EH (cell line): ENCODE measurements around the gene CMKLR1.

Experiments
- DNase-seq: peaks from one replicate; pipeline ENCODE4 v3.0.0-alpha.2; 2015; ENCODE audit warnings: low read depth

Gene CMKLR1

GRCh38 chr12:108299980-108300696 lies 39.0 kb downstream of the CMKLR1 start:
- DNase-seq, result no peak

GRCh38 chr12:108299516-108299915 lies 39.6 kb downstream of the CMKLR1 start:
- DNase-seq, result no peak

GRCh38 chr12:108298761-108299275 lies 40.3 kb downstream of the CMKLR1 start:
- DNase-seq, result no peak

- no peak for DNase-seq
Measured at GRCh38 chr12:108297895-108298760, 41.0 kb downstream of the CMKLR1 start.

- DNase-seq, result no peak
Measured at GRCh38 chr12:108297424-108297823, 41.7 kb downstream of the CMKLR1 start.

GRCh38 chr12:108296945-108297344 lies 42.2 kb downstream of the CMKLR1 start:
- DNase-seq, result no peak

- no peak for DNase-seq
Measured at GRCh38 chr12:108295641-108296040, 43.5 kb downstream of the CMKLR1 start.

GRCh38 chr12:108289350-108290161 lies 49.6 kb downstream of the CMKLR1 start:
- no peak for DNase-seq

- no peak for DNase-seq
Measured at GRCh38 chr12:108287227-108287626, 51.9 kb downstream of the CMKLR1 start.

GRCh38 chr12:108285016-108285415 lies 54.1 kb downstream of the CMKLR1 start:
- no peak for DNase-seq

- DNase-seq, result no peak
Measured at GRCh38 chr12:108284163-108284562, 54.9 kb downstream of the CMKLR1 start.

- DNase-seq, result no peak
Measured at GRCh38 chr12:108282676-108283075, 56.4 kb downstream of the CMKLR1 start.

- DNase-seq, result no peak
Measured at GRCh38 chr12:108282160-108282559, 57.0 kb downstream of the CMKLR1 start.

- no peak for DNase-seq
Measured at GRCh38 chr12:108277613-108278012, 61.5 kb downstream of the CMKLR1 start.

GRCh38 chr12:108273217-108273616 lies 65.9 kb downstream of the CMKLR1 start:
- DNase-seq, result no peak

GRCh38 chr12:108271951-108272872 lies 66.9 kb downstream of the CMKLR1 start:
- DNase-seq, result no peak

GRCh38 chr12:108270849-108271143 lies 68.3 kb downstream of the CMKLR1 start:
- no peak for DNase-seq

GRCh38 chr12:108270035-108270848 lies 68.9 kb downstream of the CMKLR1 start:
- DNase-seq, result no peak

GRCh38 chr12:108269224-108269623 lies 69.9 kb downstream of the CMKLR1 start:
- no peak for DNase-seq

GRCh38 chr12:108268397-108268796 lies 70.7 kb downstream of the CMKLR1 start:
- DNase-seq, result no peak
